WERI-Rb-1 (cell line): Measurements from ENCODE around the gene SFXN5.
"Not testable (repeated sequence)": the region's sequence is repeated elsewhere in the genome, so short reads cannot be mapped to it uniquely, and the experiment has no call there.

Experiments used
- DNase-seq: peaks from one replicate; pipeline ENCODE4 v3.0.0-alpha.2; 2020
- H3K27ac ChIP-seq: fragments of 250-450 bp; sonication (Bioruptor Pico); 2 replicates; pipeline ENCODE4 v1.5.1; 2020; ENCODE audit warnings: mild to moderate bottlenecking, moderate library complexity
- H3K27me3 ChIP-seq: fragments of 250-450 bp; sonication (Bioruptor Pico); 2 replicates; pipeline ENCODE4 v1.5.1; 2021; ENCODE audit warnings: mild to moderate bottlenecking, low read depth, moderate library complexity; ENCODE audit not compliant: insufficient read depth, severe bottlenecking
- H3K36me3 ChIP-seq: fragments of 250-450 bp; sonication (Bioruptor Pico); 2 replicates; pipeline ENCODE4 v1.5.1; 2020; ENCODE audit warnings: mild to moderate bottlenecking, moderate library complexity
- H3K4me3 ChIP-seq: 2 replicates; pipeline ENCODE4 v1.5.1; 2011; ENCODE audit warnings: low read depth, mild to moderate bottlenecking, control low read depth, low read length
- H3K9me3 ChIP-seq: fragments of 250-450 bp; sonication (Bioruptor Pico); 2 replicates; pipeline ENCODE4 v1.5.1; 2021; ENCODE audit warnings: mild to moderate bottlenecking, moderate library complexity; ENCODE audit not compliant: severe bottlenecking
- TF ChIP-seq, protein P1 (sequence below): IDR thresholded peaks from 2 replicates; pipeline ENCODE4 v1.5.1; 2011; ENCODE audit warnings: low read depth, mild to moderate bottlenecking, control low read depth, inconsistent platforms, low read length

SFXN5 gene

GRCh38 chr2:73070643-73071359, 711 bp downstream of the SFXN5 start:
- Histone ChIP-seq H3K4me3 (peak overlapping the region; percentile 84), H3K36me3 (peaks cover 9% of the 10 kb centered on the region; the same call in 1 of the 2 replicates), H3K27ac (peak overlapping the region; percentile 92), H3K27me3 (no peaks in the 10 kb centered on the region), H3K9me3 (no peaks in the 10 kb centered on the region)
- TF ChIP-seq, protein P1, sequence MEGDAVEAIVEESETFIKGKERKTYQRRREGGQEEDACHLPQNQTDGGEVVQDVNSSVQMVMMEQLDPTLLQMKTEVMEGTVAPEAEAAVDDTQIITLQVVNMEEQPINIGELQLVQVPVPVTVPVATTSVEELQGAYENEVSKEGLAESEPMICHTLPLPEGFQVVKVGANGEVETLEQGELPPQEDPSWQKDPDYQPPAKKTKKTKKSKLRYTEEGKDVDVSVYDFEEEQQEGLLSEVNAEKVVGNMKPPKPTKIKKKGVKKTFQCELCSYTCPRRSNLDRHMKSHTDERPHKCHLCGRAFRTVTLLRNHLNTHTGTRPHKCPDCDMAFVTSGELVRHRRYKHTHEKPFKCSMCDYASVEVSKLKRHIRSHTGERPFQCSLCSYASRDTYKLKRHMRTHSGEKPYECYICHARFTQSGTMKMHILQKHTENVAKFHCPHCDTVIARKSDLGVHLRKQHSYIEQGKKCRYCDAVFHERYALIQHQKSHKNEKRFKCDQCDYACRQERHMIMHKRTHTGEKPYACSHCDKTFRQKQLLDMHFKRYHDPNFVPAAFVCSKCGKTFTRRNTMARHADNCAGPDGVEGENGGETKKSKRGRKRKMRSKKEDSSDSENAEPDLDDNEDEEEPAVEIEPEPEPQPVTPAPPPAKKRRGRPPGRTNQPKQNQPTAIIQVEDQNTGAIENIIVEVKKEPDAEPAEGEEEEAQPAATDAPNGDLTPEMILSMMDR, result no peak
- peak; percentile 44 for DNase-seq

GRCh38 chr2:73069855-73070642, 1.5 kb downstream of the SFXN5 start:
- Histone ChIP-seq H3K9me3 (no peaks in the 10 kb centered on the region), H3K36me3 (peaks cover 7% of the 10 kb centered on the region; the same call in 1 of the 2 replicates), H3K27me3 (no peaks in the 10 kb centered on the region), H3K27ac (peak overlapping the region; percentile 92), H3K4me3 (peak overlapping the region; percentile 84)
- DNase-seq, result no peak
- TF ChIP-seq, protein P1, result no peak

GRCh38 chr2:73069041-73069854, 2.3 kb downstream of the SFXN5 start:
- no peak for DNase-seq
- TF ChIP-seq, protein P1, result no peak
- no peak overlapping the region for H3K27ac ChIP-seq
- no peak overlapping the region; the same call in 1 of the 2 replicates for H3K4me3 ChIP-seq
- no peaks in the 10 kb centered on the region for H3K27me3 ChIP-seq
- H3K9me3 ChIP-seq, result no peaks in the 10 kb centered on the region
- H3K36me3 ChIP-seq, result peaks cover 4% of the 10 kb centered on the region; the same call in 1 of the 2 replicates

DNA sequence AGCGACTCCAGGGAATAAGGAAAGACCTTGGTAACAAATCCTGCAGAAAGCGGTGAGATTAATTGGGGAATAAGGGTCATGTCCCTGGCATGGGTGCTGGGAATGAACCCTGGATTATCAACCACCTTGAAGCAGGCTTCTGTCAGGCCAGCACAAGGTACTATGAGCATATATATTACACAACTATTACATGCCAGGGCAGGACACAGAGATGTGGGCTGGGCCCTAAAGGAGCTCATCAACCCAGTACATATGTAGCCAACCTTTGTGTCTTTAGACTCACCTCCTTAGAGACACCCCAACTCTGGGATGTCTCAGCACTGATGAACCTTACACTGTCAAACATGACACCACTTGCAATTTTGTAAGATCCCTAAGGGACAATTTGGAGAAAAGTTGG, 3.4 kb downstream of the SFXN5 start:
- DNase-seq, result no peak
- Histone ChIP-seq H3K9me3 (no peaks in the 10 kb centered on the region), H3K27ac (no peak overlapping the region), H3K27me3 (no peaks in the 10 kb centered on the region), H3K36me3 (peaks cover 4% of the 10 kb centered on the region; the same call in 1 of the 2 replicates), H3K4me3 (no peak overlapping the region)
- TF ChIP-seq, protein P1, result no peak

DNA sequence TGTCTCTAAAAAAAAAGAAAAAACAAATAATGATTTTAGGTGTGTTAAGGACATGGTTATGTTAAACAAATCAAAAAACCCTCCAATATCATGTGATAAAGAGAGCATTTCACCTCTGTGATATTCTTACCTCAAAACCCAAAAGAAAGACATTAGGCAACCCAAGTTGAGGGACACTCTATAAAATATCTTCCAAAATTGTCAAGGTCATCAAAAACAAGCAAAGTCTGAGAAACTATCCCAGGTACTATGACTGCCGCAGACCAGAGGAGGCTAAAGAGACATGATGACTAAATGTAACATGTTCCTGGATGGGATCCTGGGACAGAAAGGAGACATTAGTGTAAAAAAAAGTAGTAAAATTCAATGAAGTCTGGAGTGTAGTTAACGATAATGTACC, 4.5 kb downstream of the SFXN5 start:
- no peaks in the 10 kb centered on the region for H3K9me3 ChIP-seq
- H3K27me3 ChIP-seq, result no peaks in the 10 kb centered on the region
- no peak for DNase-seq
- H3K4me3 ChIP-seq, result no peak overlapping the region
- peaks cover 4% of the 10 kb centered on the region for H3K36me3 ChIP-seq
- no peak overlapping the region for H3K27ac ChIP-seq
- TF ChIP-seq, protein P1, result no peak

GRCh38 chr2:73065070-73065469, 6.4 kb downstream of the SFXN5 start:
- not testable (repeated sequence) for H3K27me3 ChIP-seq, H3K36me3 ChIP-seq, H3K9me3 ChIP-seq, DNase-seq, H3K27ac ChIP-seq, H3K4me3 ChIP-seq
